Gastrocnemius medialis (tissue), 4 donors: ENCODE results near the gene SPATA13.

ENCODE experiments used
- CTCF ChIP-seq, 5 experiments: fragments of 450-650 bp in 3 of 5; fragments of 200-600 bp in 2 of 5; sonication (generic) in 2 of 5; IDR thresholded peaks in 4 of 5; conservative IDR thresholded peaks in 1 of 5; 1 replicate in 4 of 5; 2 replicates in 1 of 5; pipeline ENCODE4 v1.5.1; 2016 to 2019; ENCODE audit warnings: antibody characterized with exemption in 5 of 5, mild to moderate bottlenecking in 3 of 5, moderate library complexity in 3 of 5
- POLR2A ChIP-seq, 2 donors: fragments of 450-650 bp; IDR thresholded peaks; one replicate each; pipeline ENCODE4 v1.6.1; 2017; ENCODE audit warnings: antibody characterized with exemption in 2 of 2, mild to moderate bottlenecking in 2 of 2, moderate library complexity in 2 of 2

GRCh38 chr13:24254146-24254841 is 93.8 kb downstream of the SPATA13 start:
- TF ChIP-seq CTCF (IDR thresholded peaks at IDR 0.05 in 4 of 5, conservative IDR thresholded peaks at IDR 0.05 in 1 of 5) (no peak), POLR2A (IDR thresholded peaks at IDR 0.05) (no peak)
